Neural progenitor cell (in vitro differentiated cells): ENCODE measurements around the gene SORBS2.

Experiments used
- EZH2phosphoT487 ChIP-seq: fragments of 200-600 bp; sonication (generic); IDR thresholded peaks from 2 replicates; pipeline ENCODE4 v1.6.1; 2017; ENCODE audit warnings: antibody characterized with exemption
- TF ChIP-seq, protein P1 (sequence below): fragments of 200-600 bp; sonication (generic); IDR thresholded peaks from 2 replicates; pipeline ENCODE4 v1.5.1; 2017; ENCODE audit warnings: antibody characterized with exemption, mild to moderate bottlenecking

- TF ChIP-seq, protein P1, sequence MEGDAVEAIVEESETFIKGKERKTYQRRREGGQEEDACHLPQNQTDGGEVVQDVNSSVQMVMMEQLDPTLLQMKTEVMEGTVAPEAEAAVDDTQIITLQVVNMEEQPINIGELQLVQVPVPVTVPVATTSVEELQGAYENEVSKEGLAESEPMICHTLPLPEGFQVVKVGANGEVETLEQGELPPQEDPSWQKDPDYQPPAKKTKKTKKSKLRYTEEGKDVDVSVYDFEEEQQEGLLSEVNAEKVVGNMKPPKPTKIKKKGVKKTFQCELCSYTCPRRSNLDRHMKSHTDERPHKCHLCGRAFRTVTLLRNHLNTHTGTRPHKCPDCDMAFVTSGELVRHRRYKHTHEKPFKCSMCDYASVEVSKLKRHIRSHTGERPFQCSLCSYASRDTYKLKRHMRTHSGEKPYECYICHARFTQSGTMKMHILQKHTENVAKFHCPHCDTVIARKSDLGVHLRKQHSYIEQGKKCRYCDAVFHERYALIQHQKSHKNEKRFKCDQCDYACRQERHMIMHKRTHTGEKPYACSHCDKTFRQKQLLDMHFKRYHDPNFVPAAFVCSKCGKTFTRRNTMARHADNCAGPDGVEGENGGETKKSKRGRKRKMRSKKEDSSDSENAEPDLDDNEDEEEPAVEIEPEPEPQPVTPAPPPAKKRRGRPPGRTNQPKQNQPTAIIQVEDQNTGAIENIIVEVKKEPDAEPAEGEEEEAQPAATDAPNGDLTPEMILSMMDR: no peak
- no peak for TF ChIP-seq EZH2phosphoT487
Measured at GRCh38 chr4:185664481-185664880, 147.5 kb downstream of the SORBS2 start.
